Rectal smooth muscle tissue (tissue), 1 donor: Measurements from ENCODE around the gene TTLL10.
"Not testable (repeated sequence)": the region's sequence is repeated elsewhere in the genome, so short reads cannot be mapped to it uniquely, and the experiment has no call there.

Source experiments
- H3K27ac ChIP-seq: one replicate; pipeline ENCODE4 v1.7.0; 2013; ENCODE audit warnings: low read depth, low read length, inconsistent platforms
- H3K27me3 ChIP-seq: one replicate; pipeline ENCODE4 v1.7.0; 2013; ENCODE audit warnings: low read length; ENCODE audit not compliant: control insufficient read depth, insufficient read depth
- H3K36me3 ChIP-seq: one replicate; pipeline ENCODE4 v1.7.0; 2013; ENCODE audit warnings: low read length; ENCODE audit not compliant: control insufficient read depth, insufficient read depth
- H3K4me1 ChIP-seq: one replicate; pipeline ENCODE4 v1.7.0; 2013; ENCODE audit warnings: low read length; ENCODE audit not compliant: control insufficient read depth, insufficient read depth
- H3K4me3 ChIP-seq: one replicate; pipeline ENCODE4 v1.7.0; 2013; ENCODE audit warnings: low read length
- H3K9ac ChIP-seq: one replicate; pipeline ENCODE4 v1.7.0; 2013; ENCODE audit warnings: low read length

The TTLL10 gene

GRCh38 chr1:1173061-1173792 is 453 bp upstream of the TTLL10 start:
- H3K36me3 ChIP-seq, result no peaks in the 10 kb centered on the region
- no peak overlapping the region for H3K27ac ChIP-seq
- H3K27me3 ChIP-seq, result peaks cover 7% of the 10 kb centered on the region
- no peak overlapping the region for H3K4me3 ChIP-seq
- H3K9ac ChIP-seq, result no peak overlapping the region
- no peaks in the 10 kb centered on the region for H3K4me1 ChIP-seq

GRCh38 chr1:1175221-1176062 is 1.8 kb downstream of the TTLL10 start:
- H3K27ac ChIP-seq, result no peak overlapping the region
- no peak overlapping the region for H3K9ac ChIP-seq
- H3K4me3 ChIP-seq, result no peak overlapping the region
- H3K36me3 ChIP-seq, result no peaks in the 10 kb centered on the region
- H3K27me3 ChIP-seq, result peaks cover 4% of the 10 kb centered on the region
- H3K4me1 ChIP-seq, result no peaks in the 10 kb centered on the region

- H3K36me3 ChIP-seq, H3K27me3 ChIP-seq, H3K27ac ChIP-seq, H3K4me3 ChIP-seq, H3K9ac ChIP-seq, H3K4me1 ChIP-seq: not testable (repeated sequence)
Measured at GRCh38 chr1:1176063-1176761, 2.5 kb downstream of the TTLL10 start.

GRCh38 chr1:1176931-1177330 is 3.3 kb downstream of the TTLL10 start:
- Histone ChIP-seq H3K27me3 (peaks cover 4% of the 10 kb centered on the region), H3K4me3 (no peak overlapping the region), H3K36me3 (no peaks in the 10 kb centered on the region), H3K4me1 (no peaks in the 10 kb centered on the region), H3K9ac (no peak overlapping the region), H3K27ac (no peak overlapping the region)

- no peaks in the 10 kb centered on the region for H3K4me1 ChIP-seq
- H3K9ac ChIP-seq, result no peak overlapping the region
- peaks cover 4% of the 10 kb centered on the region for H3K27me3 ChIP-seq
- H3K27ac ChIP-seq, result no peak overlapping the region
- no peaks in the 10 kb centered on the region for H3K36me3 ChIP-seq
- H3K4me3 ChIP-seq, result no peak overlapping the region
Measured at GRCh38 chr1:1177452-1178206, 3.9 kb downstream of the TTLL10 start.

GRCh38 chr1:1178794-1179331 is 5.2 kb downstream of the TTLL10 start:
- Histone ChIP-seq H3K4me3 (no peak overlapping the region), H3K27ac (no peak overlapping the region), H3K36me3 (no peaks in the 10 kb centered on the region), H3K4me1 (no peaks in the 10 kb centered on the region), H3K9ac (no peak overlapping the region), H3K27me3 (peaks cover 4% of the 10 kb centered on the region)

GRCh38 chr1:1179346-1179982 is 5.8 kb downstream of the TTLL10 start:
- no peak overlapping the region for H3K27ac ChIP-seq
- no peak overlapping the region for H3K4me3 ChIP-seq
- H3K36me3 ChIP-seq, result no peaks in the 10 kb centered on the region
- H3K9ac ChIP-seq, result no peak overlapping the region
- peaks cover 4% of the 10 kb centered on the region for H3K27me3 ChIP-seq
- H3K4me1 ChIP-seq, result no peaks in the 10 kb centered on the region

GRCh38 chr1:1179983-1180861 is 6.5 kb downstream of the TTLL10 start:
- H3K27ac ChIP-seq, result no peak overlapping the region
- no peak overlapping the region for H3K9ac ChIP-seq
- H3K27me3 ChIP-seq, result peaks cover 4% of the 10 kb centered on the region
- H3K4me3 ChIP-seq, result no peak overlapping the region
- no peaks in the 10 kb centered on the region for H3K4me1 ChIP-seq
- H3K36me3 ChIP-seq, result no peaks in the 10 kb centered on the region

- no peak overlapping the region for H3K4me3 ChIP-seq
- H3K27me3 ChIP-seq, result peaks cover 4% of the 10 kb centered on the region
- no peak overlapping the region for H3K27ac ChIP-seq
Measured at GRCh38 chr1:1181129-1181937, 7.7 kb downstream of the TTLL10 start.

GRCh38 chr1:1181938-1182410 is 8.3 kb downstream of the TTLL10 start:
- H3K36me3 ChIP-seq, result no peaks in the 10 kb centered on the region
- no peak overlapping the region for H3K9ac ChIP-seq
- H3K27me3 ChIP-seq, result peaks cover 4% of the 10 kb centered on the region
- H3K27ac ChIP-seq, result no peak overlapping the region
- H3K4me3 ChIP-seq, result no peak overlapping the region
- no peaks in the 10 kb centered on the region for H3K4me1 ChIP-seq

More at GRCh38 chr1:1181129-1181937, 7.7 kb downstream of the TTLL10 start:
- Histone ChIP-seq H3K4me1 (no peaks in the 10 kb centered on the region), H3K36me3 (no peaks in the 10 kb centered on the region), H3K9ac (no peak overlapping the region)
